ENCODE measurements around the gene RAP1GAP2. TPM values are rescaled to one million over a fixed set of nuclear protein-coding genes. Genes with fewer than 3 reads are reported as not detected.

Gene RAP1GAP2
- polyA plus RNA-seq, 3 donors: 1.5 to 48.4 (median 6.1) TPM

- intact Hi-C loops (cut with micrococcal nuclease): no loop called here
- Mint-ChIP-seq H3K36me3 (peaks cover 69 to 90% of the 10 kb centered on the region in 2 donors), H3K27ac (no peak overlapping the region), H3K4me3 (no peak overlapping the region), H3K9me3 (peaks cover 0 to 3% (median 0%) of the 10 kb centered on the region in 7 donors), H3K4me1 (no peaks in the 10 kb centered on the region), H3K27me3 (ENCODE audit: low read depth in 3 of 3) (peaks cover 0 to 1% (median 0%) of the 10 kb centered on the region in 3 donors)
- Histone ChIP-seq H2AFZ (ENCODE audit: insufficient read depth, low read depth, low read length, poor library complexity, severe bottlenecking) (no peak overlapping the region), H3K4me3 (replicated peaks in 1 of 3; ENCODE audit: low read depth in 2 of 3, low read length in 3 of 3) (no peak overlapping the region), H4K20me1 (ENCODE audit: insufficient read depth, low read length) (peaks cover 50% of the 10 kb centered on the region), H3K27ac (ENCODE audit: low read depth in 1 of 2, low read length in 2 of 2) (no peak overlapping the region), H3K9ac (ENCODE audit: insufficient read depth, low read length, poor library complexity, severe bottlenecking) (no peak overlapping the region), H3K4me1 (ENCODE audit: control insufficient read depth in 1 of 2, insufficient read depth in 2 of 2, low read length in 2 of 2) (no peaks in the 10 kb centered on the region), H3K79me2 (ENCODE audit: insufficient read depth, low read length) (no peaks in the 10 kb centered on the region), H3K9me3 (replicated peaks in 1 of 2; ENCODE audit: control insufficient read depth in 1 of 2, insufficient read depth in 1 of 2, low read length in 2 of 2) (no peaks in the 10 kb centered on the region), H3K4me2 (replicated peaks; ENCODE audit: extremely low read depth, low read length, poor library complexity, severe bottlenecking) (no peak overlapping the region), H3K27me3 (ENCODE audit: control insufficient read depth in 2 of 2, insufficient read depth in 2 of 2, low read length in 2 of 2) (no peaks in the 10 kb centered on the region), H3K36me3 (replicated peaks in 1 of 2; ENCODE audit: control insufficient read depth in 1 of 2, insufficient read depth in 2 of 2, low read length in 2 of 2) (peaks cover 36 to 88% of the 10 kb centered on the region in 2 donors)
- no peak for DNase-seq
- no peak for TF ChIP-seq CTCF (IDR thresholded peaks at IDR 0.05)
- 80% methylated on average over 1 of the region's 2 CpGs for WGBS (ENCODE audit: insufficient coverage)
Measured at GRCh38 chr17:2978991-2979390, 182.8 kb downstream of the RAP1GAP2 start.

GRCh38 chr17:2980211-2980903 lies 184.1 kb downstream of the RAP1GAP2 start:
- no peak for DNase-seq
- Histone ChIP-seq H3K27ac (ENCODE audit: low read depth in 1 of 2, low read length in 2 of 2) (peak overlapping the region in 1 of 2 donors; percentile 23), H3K9me3 (replicated peaks in 1 of 2; ENCODE audit: control insufficient read depth in 1 of 2, insufficient read depth in 1 of 2, low read length in 2 of 2) (no peaks in the 10 kb centered on the region), H3K4me2 (replicated peaks; ENCODE audit: extremely low read depth, low read length, poor library complexity, severe bottlenecking) (no peak overlapping the region), H3K4me1 (ENCODE audit: control insufficient read depth in 1 of 2, insufficient read depth in 2 of 2, low read length in 2 of 2) (no peaks in the 10 kb centered on the region), H3K79me2 (ENCODE audit: insufficient read depth, low read length) (no peaks in the 10 kb centered on the region), H4K20me1 (ENCODE audit: insufficient read depth, low read length) (peaks cover 52% of the 10 kb centered on the region), H3K36me3 (replicated peaks in 1 of 2; ENCODE audit: control insufficient read depth in 1 of 2, insufficient read depth in 2 of 2, low read length in 2 of 2) (peaks cover 47 to 91% of the 10 kb centered on the region in 2 donors), H2AFZ (ENCODE audit: insufficient read depth, low read depth, low read length, poor library complexity, severe bottlenecking) (no peak overlapping the region), H3K4me3 (replicated peaks in 1 of 3; ENCODE audit: low read depth in 2 of 3, low read length in 3 of 3) (no peak overlapping the region), H3K9ac (ENCODE audit: insufficient read depth, low read length, poor library complexity, severe bottlenecking) (no peak overlapping the region), H3K27me3 (ENCODE audit: control insufficient read depth in 2 of 2, insufficient read depth in 2 of 2, low read length in 2 of 2) (no peaks in the 10 kb centered on the region)
- WGBS (ENCODE audit: insufficient coverage): over 99% methylated on average over 13 of the region's 13 CpGs
- Mint-ChIP-seq H3K4me3 (no peak overlapping the region), H3K27me3 (ENCODE audit: low read depth in 3 of 3) (peaks cover 0 to 1% (median 0%) of the 10 kb centered on the region in 3 donors), H3K36me3 (peaks cover 78 to 94% of the 10 kb centered on the region in 2 donors), H3K4me1 (no peaks in the 10 kb centered on the region), H3K27ac (peak overlapping the region in 3 of 7 donors; percentile 3 to 76 (median 35)), H3K9me3 (peaks cover 0 to 3% (median 0%) of the 10 kb centered on the region in 7 donors)
- TF ChIP-seq CTCF (IDR thresholded peaks at IDR 0.05): no peak
- intact Hi-C loops (cut with micrococcal nuclease): loop anchor here in 1 of 2 donors (5.0 kb wide), 1 partner anchor 43 kb away; no protein-coding TSS in a partner anchor

Data from CD14-positive monocyte (primary cell).